ENCODE results near the gene MMP23B. TPM values are rescaled to one million over a fixed set of nuclear protein-coding genes. Genes with fewer than 3 reads are reported as not detected.
"Not testable (repeated sequence)": the region's sequence is repeated elsewhere in the genome, so short reads cannot be mapped to it uniquely, and the experiment has no call there.

The MMP23B gene
- total RNA-seq, 1 experiment from 2014 or later = not detected

DNA sequence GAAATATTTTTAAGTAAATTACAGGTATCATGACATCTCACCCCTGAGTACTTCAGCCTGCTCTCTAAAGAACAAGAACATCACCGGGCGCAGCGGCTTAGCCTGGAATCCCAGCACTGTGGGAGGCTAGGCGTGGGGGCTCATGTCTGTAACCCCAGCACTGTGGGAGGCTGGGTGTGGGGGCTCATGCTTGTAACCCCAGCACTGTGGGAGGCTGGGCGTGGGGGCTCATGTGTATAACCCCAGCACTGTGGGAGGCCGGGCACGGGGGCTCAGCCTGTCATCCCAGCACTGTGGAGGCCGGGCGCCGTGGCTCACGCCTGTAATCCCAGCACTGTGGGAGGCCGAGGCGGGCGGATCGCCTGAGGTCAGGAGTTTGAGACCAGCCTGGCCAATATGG lies 34.6 kb downstream of the MMP23B start:
- no peak for DNase-seq (ENCODE audit: low spot score)

- DNase-seq (ENCODE audit: low spot score) = no peak
Measured at GRCh38 chr1:1669468-1670440, 37.8 kb downstream of the MMP23B start.

DNA sequence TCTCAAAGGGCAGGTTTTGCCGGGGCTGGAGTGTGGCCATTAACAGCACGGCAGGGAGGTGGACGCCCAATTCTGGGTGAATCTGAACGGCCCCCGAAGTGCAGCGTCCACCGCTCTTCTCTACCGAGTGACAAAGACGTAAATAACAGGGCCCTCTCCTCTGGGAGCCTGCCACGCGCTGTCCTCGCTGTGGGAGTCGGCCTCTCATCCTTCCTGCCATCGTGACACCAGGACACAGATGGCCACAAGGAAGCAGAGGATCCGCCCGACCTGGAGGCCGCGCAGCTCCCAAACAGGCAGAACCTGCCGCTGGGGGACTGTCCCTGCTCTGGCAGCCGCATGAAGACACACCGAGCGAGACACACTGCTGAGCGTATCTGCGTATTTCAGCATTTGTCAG lies 38.9 kb downstream of the MMP23B start:
- no peak for DNase-seq (ENCODE audit: low spot score)

DNA sequence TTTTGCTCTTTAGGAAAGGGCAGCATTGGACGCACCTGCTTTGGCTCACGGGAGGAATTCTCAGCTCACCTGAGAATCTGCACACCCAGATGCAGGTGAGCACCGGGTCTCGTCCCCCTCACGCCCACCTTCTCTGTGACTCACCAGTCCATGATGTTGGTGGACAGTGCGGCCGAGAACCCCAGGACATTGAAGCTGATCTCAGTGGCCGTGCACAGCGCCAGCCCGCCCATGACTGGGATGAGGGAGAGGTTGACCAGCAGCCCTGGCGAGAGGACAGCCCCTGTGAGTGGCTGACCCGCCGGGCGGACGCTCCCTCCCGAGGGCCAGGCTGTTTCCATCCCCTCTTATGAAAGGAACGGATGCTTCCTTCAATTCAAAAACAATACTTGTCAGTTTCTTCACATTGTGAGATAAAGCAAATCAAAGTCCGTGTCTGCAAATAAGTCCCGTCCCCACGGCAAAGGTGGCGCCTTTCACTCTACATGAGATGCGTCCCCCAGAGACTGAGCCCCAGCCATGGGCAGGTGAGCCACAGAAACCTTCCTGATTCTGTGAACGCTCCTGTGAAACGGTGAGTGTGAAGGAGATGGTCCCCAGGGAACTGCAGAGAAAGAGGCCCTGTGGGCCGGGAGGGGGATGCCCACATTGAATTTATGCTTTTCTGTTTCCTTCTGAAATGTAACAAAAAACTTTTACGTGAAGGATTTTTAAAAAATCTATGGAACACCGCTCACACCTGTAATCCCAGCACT lies 39.6 kb downstream of the MMP23B start:
- DNase-seq (ENCODE audit: low spot score) = no peak

DNA sequence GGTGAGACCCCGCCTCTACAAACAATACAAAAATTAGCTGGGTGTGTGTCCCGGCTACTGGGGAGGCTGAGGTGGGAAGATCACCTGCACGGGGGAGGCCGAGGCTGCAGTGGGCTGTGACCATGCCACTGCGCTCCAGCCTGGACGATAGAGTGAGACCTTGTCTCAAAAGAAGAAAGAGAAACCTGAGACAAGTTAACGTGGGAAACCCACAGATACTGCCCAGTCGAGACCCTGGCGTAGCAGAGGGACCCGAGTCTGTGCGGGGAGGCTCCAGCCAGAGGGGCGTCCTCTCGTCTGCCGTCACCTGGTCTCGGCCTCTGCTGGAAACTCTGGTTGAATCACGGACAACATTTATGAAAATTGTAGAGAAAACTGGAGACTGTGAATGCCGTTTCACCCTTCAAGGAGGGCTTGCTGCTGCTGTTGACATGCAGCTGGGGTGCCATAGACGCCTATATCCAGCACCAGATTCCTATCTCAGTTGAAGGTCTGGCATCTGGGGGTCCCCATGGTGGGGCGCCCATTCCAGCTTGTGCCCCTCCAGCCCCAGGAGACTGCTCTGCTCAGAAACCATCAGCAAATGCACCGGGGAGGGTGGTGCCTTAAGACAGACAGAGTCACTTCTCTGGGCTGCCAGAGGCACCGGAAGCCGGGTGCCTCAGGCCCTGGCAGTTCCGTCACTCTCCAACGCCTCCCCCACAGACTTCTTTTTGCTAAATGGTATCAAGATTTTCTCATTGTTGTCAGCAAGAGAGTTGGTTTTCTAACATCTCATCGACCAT lies 40.4 kb downstream of the MMP23B start:
- no peak for DNase-seq (ENCODE audit: low spot score)

GRCh38 chr1:1674806-1675205 lies 42.8 kb downstream of the MMP23B start:
- not testable (repeated sequence) for DNase-seq (ENCODE audit: low spot score)

DNA sequence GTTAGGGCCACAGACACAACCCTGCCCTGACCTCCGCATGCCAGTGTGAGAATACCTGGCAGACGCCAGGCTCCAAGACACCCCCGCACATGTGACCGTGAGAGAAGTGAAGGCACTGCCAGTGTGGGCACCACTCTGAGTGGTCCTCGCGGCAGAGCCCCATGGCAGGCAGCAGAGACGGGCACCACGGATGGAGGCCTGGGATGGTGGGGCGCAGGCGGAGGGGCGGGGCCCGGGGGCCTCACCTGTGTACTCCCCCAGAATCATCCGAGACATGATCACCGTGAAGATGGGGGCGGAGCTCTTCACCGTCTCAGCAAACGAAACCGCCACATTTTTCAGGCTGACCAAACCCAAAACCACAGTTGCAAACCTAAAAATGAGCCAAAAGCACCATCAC lies 43.2 kb downstream of the MMP23B start:
- DNase-seq (ENCODE audit: low spot score) = not testable (repeated sequence)

GRCh38 chr1:1676087-1676486 lies 44.1 kb downstream of the MMP23B start:
- not testable (repeated sequence) for DNase-seq (ENCODE audit: low spot score)

DNA sequence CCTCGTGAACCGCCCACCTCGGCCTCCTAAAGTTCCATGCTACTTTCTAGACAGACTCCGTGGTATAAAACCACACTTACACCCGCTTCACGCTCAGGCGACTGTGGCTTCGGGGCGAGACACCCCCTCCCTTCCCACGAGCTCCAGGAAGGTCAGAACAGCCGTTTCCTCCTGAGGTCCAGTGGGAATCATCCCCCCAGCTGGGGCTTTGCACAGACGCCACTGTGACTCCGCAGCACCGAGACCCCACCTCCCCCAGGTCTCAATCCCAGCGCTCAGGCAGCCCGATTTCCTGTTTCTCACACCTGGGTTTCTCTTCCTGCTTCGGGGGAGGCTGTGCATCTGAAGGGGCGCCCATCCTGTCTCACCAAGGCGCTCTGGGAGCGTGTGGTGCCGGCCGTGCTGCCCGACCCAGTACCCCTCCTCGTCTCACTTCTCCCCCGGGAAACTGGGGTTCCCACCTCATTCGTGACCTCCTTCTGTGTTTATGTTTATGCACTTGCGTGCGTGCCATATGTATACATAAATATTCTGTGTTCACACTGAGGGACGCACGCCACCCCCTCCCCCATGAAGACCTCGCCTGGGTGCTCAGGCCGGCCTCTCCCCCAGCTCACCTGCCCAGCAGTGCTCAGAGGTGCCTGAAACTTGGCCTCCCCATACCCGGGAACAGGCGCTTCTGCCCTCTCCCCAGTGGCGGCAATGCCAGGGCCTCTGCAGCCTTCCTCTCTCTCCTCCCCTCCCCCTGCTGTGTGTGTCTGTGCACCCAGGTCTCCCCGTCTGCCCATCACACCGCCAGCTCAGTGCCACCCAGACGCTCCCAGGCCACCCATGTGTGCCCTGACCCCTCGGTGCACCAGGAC lies 46.0 kb downstream of the MMP23B start:
- no peak for DNase-seq (ENCODE audit: low spot score)

DNA sequence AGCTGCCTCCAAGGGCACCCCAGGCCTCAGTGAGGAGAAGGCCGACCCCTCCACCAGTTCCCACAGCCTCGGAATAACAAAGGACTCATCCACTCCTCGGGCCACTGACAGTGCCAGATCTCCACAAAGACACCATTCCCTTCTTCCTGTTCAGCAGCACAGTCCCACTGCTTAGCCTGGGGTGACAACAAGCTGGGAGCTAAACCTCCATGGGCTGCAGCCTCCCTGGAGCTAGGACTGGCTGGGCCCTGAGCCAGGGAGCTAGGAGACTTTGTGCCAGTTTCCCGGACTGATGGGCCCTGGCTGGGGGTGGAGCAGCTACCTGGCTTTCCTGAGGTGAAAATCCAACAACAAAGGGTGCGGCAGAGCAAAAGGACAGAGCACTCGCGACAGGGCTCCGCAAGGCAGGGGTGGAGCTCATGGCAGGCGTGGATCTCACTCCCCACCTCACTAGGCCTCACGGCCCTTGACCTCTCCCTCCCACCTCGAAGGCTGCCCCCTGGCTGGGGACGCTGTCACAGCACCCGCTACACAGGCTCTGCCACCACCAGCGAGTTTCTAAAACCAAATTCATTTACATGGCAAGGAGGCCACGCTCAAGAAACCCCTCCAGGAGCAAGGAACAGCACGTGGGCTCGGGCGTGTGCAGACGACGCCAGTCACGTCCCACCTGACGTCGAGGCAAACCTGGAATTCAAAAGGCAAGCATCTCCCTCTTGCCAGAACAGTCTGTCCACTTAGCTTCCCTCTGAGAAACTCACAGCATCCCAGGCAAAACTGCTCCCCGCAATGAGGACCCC lies 46.8 kb downstream of the MMP23B start:
- DNase-seq (ENCODE audit: low spot score) = no peak

- DNase-seq (ENCODE audit: low spot score) = no peak
Measured at GRCh38 chr1:1680031-1680911, 48.3 kb downstream of the MMP23B start.

- DNase-seq (ENCODE audit: low spot score) = no peak
Measured at GRCh38 chr1:1680912-1681273, 48.9 kb downstream of the MMP23B start.

DNA sequence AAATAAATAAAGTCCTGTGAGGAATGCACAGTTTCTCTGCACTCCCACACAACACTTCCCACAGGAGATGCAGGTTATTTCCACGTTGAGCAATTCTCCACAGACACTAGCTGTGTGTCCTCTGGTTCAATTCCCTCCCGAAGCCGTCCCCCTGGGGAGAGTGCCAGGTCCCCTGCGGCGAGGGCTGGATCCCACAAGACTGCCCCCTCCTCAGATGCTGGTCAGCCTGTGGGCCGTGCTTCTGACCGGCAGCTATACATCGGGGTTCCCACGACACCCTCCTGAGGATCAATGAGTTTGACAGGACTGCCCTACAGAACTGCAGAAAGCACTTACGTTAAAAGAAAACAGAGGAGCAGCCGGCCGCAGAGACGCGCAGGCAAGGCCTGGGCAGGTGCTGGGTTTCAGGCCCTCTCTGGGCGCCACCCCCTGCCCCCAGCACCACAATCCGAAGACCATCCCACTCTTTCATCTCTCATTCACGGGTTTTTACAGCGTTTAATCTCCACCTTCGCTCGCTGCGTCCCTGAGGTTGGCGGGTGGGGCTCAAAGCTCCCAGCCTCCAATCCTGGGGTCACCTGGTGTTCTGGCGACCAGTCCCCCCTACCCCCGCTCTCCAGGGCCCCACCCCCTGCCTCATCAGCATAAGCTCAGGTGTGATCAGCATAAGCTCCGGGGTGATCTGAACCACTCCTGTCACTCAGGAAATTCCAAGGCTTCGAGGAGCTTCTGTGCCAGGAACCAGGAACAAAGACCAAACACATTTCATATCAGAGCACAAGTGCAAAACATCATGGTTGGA lies 51.3 kb downstream of the MMP23B start:
- DNase-seq (ENCODE audit: low spot score) = no peak

Other genes starting within 250 kb of the MMP23B start
- 35.6 and 43.2 TPM in 2 replicates for gene CCNL2, start 232.8 kb upstream of the MMP23B start, total RNA-seq (2014; rRNA removed; shearing (Covaris generic))
- 117 and 151 TPM in 2 replicates for gene MRPL20, start 224.9 kb upstream of the MMP23B start, total RNA-seq (2014; rRNA removed; shearing (Covaris generic))
- gene ANKRD65, start 210.9 kb upstream of the MMP23B start, total RNA-seq (2014; rRNA removed; shearing (Covaris generic)) = 0.12 TPM in 1 of 2 replicates, not detected in the other
- gene VWA1, start 196.5 kb upstream of the MMP23B start, total RNA-seq (2014; rRNA removed; shearing (Covaris generic)) = 0.91 and 2.0 TPM in 2 replicates
- gene ATAD3C, start 182.5 kb upstream of the MMP23B start, total RNA-seq (2014; rRNA removed; shearing (Covaris generic)) = not detected in 2 replicates
- gene ATAD3B, start 160.4 kb upstream of the MMP23B start, total RNA-seq (2014; rRNA removed; shearing (Covaris generic)) = 8.0 and 12.0 TPM in 2 replicates
- 16.4 and 19.2 TPM in 2 replicates for gene ATAD3A, start 120.0 kb upstream of the MMP23B start, total RNA-seq (2014; rRNA removed; shearing (Covaris generic))
- gene TMEM240, start 91.5 kb upstream of the MMP23B start, total RNA-seq (2014; rRNA removed; shearing (Covaris generic)) = not detected in 2 replicates
- 49.7 and 56.2 TPM in 2 replicates for gene SSU72, start 57.3 kb upstream of the MMP23B start, total RNA-seq (2014; rRNA removed; shearing (Covaris generic))
- not detected in 2 replicates for gene FNDC10, start 32.0 kb upstream of the MMP23B start, total RNA-seq (2014; rRNA removed; shearing (Covaris generic))
- 13.9 and 19.4 TPM in 2 replicates for gene MIB2, start 16.7 kb upstream of the MMP23B start, total RNA-seq (2014; rRNA removed; shearing (Covaris generic))
- 9.0 and 9.6 TPM in 2 replicates for gene CDK11B, start 26.8 kb downstream of the MMP23B start, total RNA-seq (2014; rRNA removed; shearing (Covaris generic))
- gene SLC35E2B, start 60.6 kb downstream of the MMP23B start, total RNA-seq (2014; rRNA removed; shearing (Covaris generic)) = 5.2 and 6.8 TPM in 2 replicates
- 6.6 and 9.8 TPM in 2 replicates for gene CDK11A, start 92.2 kb downstream of the MMP23B start, total RNA-seq (2014; rRNA removed; shearing (Covaris generic))
- 28.4 and 31.5 TPM in 2 replicates for gene NADK, start 146.3 kb downstream of the MMP23B start, total RNA-seq (2014; rRNA removed; shearing (Covaris generic))